Hematopoietic multipotent progenitor cell treated with erythropoietin and hydrocortisone succinate and interleukin-3 and kit ligand, for 6 days (in vitro differentiated cells): ENCODE results near the gene NTM.

Source experiments
- DNase-seq: peaks from one replicate; pipeline ENCODE4 v3.0.0-alpha.2; 2015

NTM gene

GRCh38 chr11:131691181-131692041 is 321.0 kb downstream of the NTM start:
- DNase-seq: peak; percentile 51

GRCh38 chr11:131692151-131692550 is 321.7 kb downstream of the NTM start:
- no peak for DNase-seq

GRCh38 chr11:131692961-131693360 is 322.5 kb downstream of the NTM start:
- no peak for DNase-seq

GRCh38 chr11:131693756-131694155 is 323.3 kb downstream of the NTM start:
- DNase-seq: no peak

- peak; percentile 82 for DNase-seq
Observed at GRCh38 chr11:131694526-131695424, 324.4 kb downstream of the NTM start.

- DNase-seq: no peak
Observed at GRCh38 chr11:131695889-131696429, 325.5 kb downstream of the NTM start.

GRCh38 chr11:131696690-131697089 is 326.3 kb downstream of the NTM start:
- no peak for DNase-seq

GRCh38 chr11:131703311-131703710 is 332.9 kb downstream of the NTM start:
- no peak for DNase-seq

- DNase-seq: no peak
Observed at GRCh38 chr11:131704682-131705081, 334.3 kb downstream of the NTM start.

- no peak for DNase-seq
Observed at GRCh38 chr11:131710511-131710910, 340.1 kb downstream of the NTM start.

- no peak for DNase-seq
Observed at GRCh38 chr11:131712897-131713296, 342.5 kb downstream of the NTM start.

GRCh38 chr11:131713529-131714134 is 343.2 kb downstream of the NTM start:
- no peak for DNase-seq

GRCh38 chr11:131717616-131718015 is 347.2 kb downstream of the NTM start:
- DNase-seq: no peak

- no peak for DNase-seq
Observed at GRCh38 chr11:131723088-131723487, 352.7 kb downstream of the NTM start.

- DNase-seq: no peak
Observed at GRCh38 chr11:131724436-131724975, 354.1 kb downstream of the NTM start.

GRCh38 chr11:131734871-131735270 is 364.5 kb downstream of the NTM start:
- no peak for DNase-seq

- peak; percentile 17 for DNase-seq
Observed at GRCh38 chr11:131737357-131737756, 366.9 kb downstream of the NTM start.

- no peak for DNase-seq
Observed at GRCh38 chr11:131739243-131739882, 368.9 kb downstream of the NTM start.

GRCh38 chr11:131744847-131745246 is 374.4 kb downstream of the NTM start:
- DNase-seq: no peak

- no peak for DNase-seq
Observed at GRCh38 chr11:131745405-131745804, 375.0 kb downstream of the NTM start.

GRCh38 chr11:131746201-131746600 is 375.8 kb downstream of the NTM start:
- DNase-seq: no peak
